B cell (primary cell): ENCODE data around the gene WDR5. TPM values are rescaled to one million over a fixed set of nuclear protein-coding genes. Genes with fewer than 3 reads are reported as not detected.

Experiments
- ATAC-seq: fragments of 200-7000 bp; cut with Tn5 transposase; one replicate; pipeline ENCODE4 v1.10.0; 2021; ENCODE audit warnings: low read depth, mild to moderate bottlenecking, moderate number of reproducible peaks, moderate library complexity
- CTCF ChIA-PET: fragments of 350-600 bp; sonication (Branson Sonifier 250); formaldehyde crosslinking; loops from one replicate; lab custom pipeline; 2021; ENCODE audit warnings: antibody characterized with exemption, inconsistent platforms; lab: Charles Lee
- POLR2A ChIA-PET: fragments of 350-600 bp; sonication (Branson Sonifier 250); formaldehyde crosslinking; loops from one replicate; lab custom pipeline; 2021; ENCODE audit warnings: antibody characterized with exemption; lab: Charles Lee
- DNase-seq: peaks from one replicate; pipeline ENCODE4 v3.0.0; 2013
- H2AFZ ChIP-seq: 2 replicates; pipeline ENCODE4 v1.6.1; 2012; ENCODE audit warnings: mild to moderate bottlenecking, low read depth, low read length; ENCODE audit not compliant: insufficient read depth, poor library complexity, severe bottlenecking
- H3K27ac ChIP-seq, 2 donors: 1 replicate in 1 of 2; 2 replicates in 1 of 2; pipeline ENCODE4 v1.5.1; 2012 to 2013; ENCODE audit warnings: low read length in 2 of 2, mild to moderate bottlenecking in 2 of 2, moderate library complexity in 1 of 2
- H3K27me3 ChIP-seq, 4 experiments: fragments of 200-600 bp in 1 of 4; sonication (generic) in 1 of 4; replicated peaks in 1 of 4; 1 replicate in 2 of 4; 2 replicates in 2 of 4; pipeline versions ENCODE4 v1.6.1 to v1.7.0; 2013 to 2016; ENCODE audit warnings: low read length in 3 of 4, mild to moderate bottlenecking in 2 of 4, mixed read lengths in 1 of 4, moderate library complexity in 1 of 4; ENCODE audit not compliant: insufficient read depth in 4 of 4, control insufficient read depth in 3 of 4; ENCODE audit errors: control extremely low read depth in 1 of 4
- H3K36me3 ChIP-seq, 2 experiments: replicated peaks in 1 of 2; 1 replicate in 1 of 2; 2 replicates in 1 of 2; pipeline versions ENCODE4 v1.6.1 to v1.7.1; 2013; ENCODE audit warnings: low read length in 1 of 2; ENCODE audit not compliant: insufficient read depth in 2 of 2, control insufficient read depth in 1 of 2; ENCODE audit errors: control extremely low read depth in 1 of 2, extremely low read depth in 1 of 2
- H3K4me1 ChIP-seq, 2 donors: fragments of 200-600 bp in 1 of 2; sonication (generic) in 1 of 2; 1 replicate in 1 of 2; 2 replicates in 1 of 2; pipeline versions ENCODE4 v1.5.1 to v1.6.1; 2013 to 2017; ENCODE audit warnings: low read length in 2 of 2; ENCODE audit not compliant: control insufficient read depth in 2 of 2, insufficient read depth in 2 of 2
- H3K4me2 ChIP-seq: replicated peaks from 2 replicates; pipeline ENCODE3; 2012; ENCODE audit warnings: mild to moderate bottlenecking, low read depth, low read length; ENCODE audit not compliant: poor library complexity, severe bottlenecking
- H3K4me3 ChIP-seq, 5 experiments: fragments of 200-600 bp in 1 of 5; sonication (generic) in 1 of 5; 1 replicate in 3 of 5; 2 replicates in 2 of 5; pipeline versions ENCODE4 v1.5.1 to v1.7.0; 2011 to 2016; ENCODE audit warnings: low read length in 4 of 5, mild to moderate bottlenecking in 4 of 5, low read depth in 2 of 5, control low read depth in 1 of 5, moderate library complexity in 1 of 5; ENCODE audit not compliant: insufficient read depth in 1 of 5; ENCODE audit errors: control extremely low read depth in 1 of 5, extremely low read depth in 1 of 5
- H3K79me2 ChIP-seq: fragments of 200-600 bp; sonication (generic); one replicate; pipeline ENCODE4 v1.6.0; 2016; ENCODE audit warnings: low read length; ENCODE audit not compliant: control insufficient read depth, insufficient read depth
- H3K9ac ChIP-seq: fragments of 200-600 bp; sonication (generic); 2 replicates; pipeline ENCODE4 v1.6.1; 2017; ENCODE audit warnings: mild to moderate bottlenecking, low read length, moderate library complexity
- H3K9me3 ChIP-seq, 3 donors: one replicate each; pipeline versions ENCODE4 v1.6.1 to v1.7.1; 2013; ENCODE audit warnings: low read length in 2 of 3; ENCODE audit not compliant: control insufficient read depth in 2 of 3, insufficient read depth in 1 of 3; ENCODE audit errors: control extremely low read depth in 1 of 3
- H4K20me1 ChIP-seq: 2 replicates; pipeline ENCODE4 v1.6.0; 2012; ENCODE audit warnings: mild to moderate bottlenecking, low read length; ENCODE audit not compliant: insufficient read depth, control insufficient read depth, poor library complexity, severe bottlenecking
- H3K27ac Mint-ChIP-seq: one replicate; pipeline ENCODE4 v1.8.0; 2021; ENCODE audit warnings: mixed read lengths
- H3K27me3 Mint-ChIP-seq: one replicate; pipeline ENCODE4 v1.8.0; 2021; ENCODE audit warnings: mixed read lengths
- H3K4me1 Mint-ChIP-seq: one replicate; pipeline ENCODE4 v1.8.0; 2021; ENCODE audit warnings: mixed read lengths
- H3K4me3 Mint-ChIP-seq: one replicate; pipeline ENCODE4 v1.8.0; 2021; ENCODE audit warnings: mixed read lengths
- H3K9me3 Mint-ChIP-seq: one replicate; pipeline ENCODE4 v1.8.0; 2022; ENCODE audit warnings: mixed read lengths; ENCODE audit not compliant: insufficient read depth
- CTCF ChIP-seq: fragments of 200-600 bp; IDR thresholded peaks from one replicate; pipeline ENCODE4 v1.8.0; 2022; ENCODE audit warnings: antibody characterized with exemption, mild to moderate bottlenecking
- EZH2 ChIP-seq: IDR thresholded peaks from 2 replicates; pipeline ENCODE4 v1.6.1; 2012; ENCODE audit warnings: borderline replicate concordance, low read depth, mild to moderate bottlenecking, moderate library complexity, low read length; ENCODE audit not compliant: insufficient read depth, poor library complexity, severe bottlenecking
- WGBS: methylation state at CpG from one replicate; pipeline ENCODE4 v1.1.5; 2013; ENCODE audit warnings: missing lambda C conversion rate; ENCODE audit not compliant: insufficient coverage; 5-methylcytosine and 5-hydroxymethylcytosine counted together
- intact Hi-C: fragments of 100-400 bp; cut with micrococcal nuclease; formaldehyde crosslinking; loops from one replicate; pipeline ENCODE4 v1.10.0; 2022
- polyA plus RNA-seq: library from polyadenylated mRNA; depleted of rRNA; stranded (reverse); fragments of >200 nt; gene quantifications from 2 replicates; pipeline ENCODE4 v1.2.3, GENCODE V29; 2012
- total RNA-seq, 2 donors: library from RNA; stranded (reverse); fragments of 120-200 nt in 1 of 2; gene quantifications; 1 replicate in 1 of 2; 2 replicates in 1 of 2; pipeline versions ENCODE4 v1.2.3 to v1.2.4, GENCODE V29; 2013 to 2022

WDR5 gene
- total and polyA plus RNA-seq, 2 donors (not counting 1 experiment from before 2014, with no cell fraction given): 18.0 to 23.8 TPM

DNA sequence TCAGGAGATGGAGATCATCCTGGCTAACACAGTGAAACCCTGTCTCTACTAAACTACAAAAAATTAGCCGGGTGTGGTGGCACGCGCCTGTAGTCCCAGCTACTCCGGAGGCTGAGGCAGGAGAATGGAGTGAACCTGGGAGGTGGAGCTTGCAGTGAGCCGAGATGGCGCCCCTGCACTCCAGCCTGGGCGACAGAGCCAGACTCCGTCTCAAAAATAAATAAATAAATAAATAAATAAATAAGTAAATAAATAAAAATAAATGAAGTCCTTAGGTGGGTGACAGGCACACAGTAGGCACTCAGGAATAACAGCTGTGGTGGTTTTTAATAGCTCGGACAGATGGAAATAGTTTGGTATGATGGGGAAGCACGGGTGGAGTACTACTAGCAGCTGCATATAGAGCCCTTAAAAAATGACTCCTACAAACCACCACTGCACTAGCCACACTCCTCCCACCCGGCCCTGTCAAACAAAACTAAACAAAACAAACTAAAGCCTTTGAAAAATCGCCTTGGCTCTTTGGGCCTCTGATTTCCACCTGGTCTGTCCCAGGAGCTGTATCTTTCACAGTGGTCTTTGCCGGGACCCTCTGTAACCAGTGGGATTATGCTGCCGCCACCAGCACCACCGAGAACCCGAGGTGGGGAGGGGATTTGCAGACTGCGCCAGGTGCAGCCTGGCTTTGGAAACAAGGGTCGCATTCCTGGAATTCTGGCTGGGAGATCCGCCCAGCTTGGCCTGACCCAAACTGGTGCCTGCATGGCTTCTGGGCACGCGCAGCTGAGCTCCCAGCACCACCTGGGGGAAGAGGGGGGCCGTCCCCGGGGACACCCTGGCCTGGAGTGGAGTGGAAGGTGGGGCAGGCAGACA is 5.1 kb upstream of the WDR5 start:
- Mint-ChIP-seq H3K27ac (no peak overlapping the region), H3K27me3 (peaks cover 7% of the 10 kb centered on the region), H3K9me3 (no peaks in the 10 kb centered on the region), H3K4me1 (peaks cover 31% of the 10 kb centered on the region), H3K4me3 (no peak overlapping the region)
- peaks cover 25 to 31% of the 10 kb centered on the region in 2 donors for H3K4me1 ChIP-seq
- no peak overlapping the region for H3K9ac ChIP-seq
- 83% methylated on average over 9 of the region's 23 CpGs for WGBS
- ChIA-PET POLR2A (no interaction called here), CTCF (no interaction called here)
- no peak overlapping the region for H2AFZ ChIP-seq
- TF ChIP-seq EZH2 (no peak), CTCF (no peak)
- peaks cover 14% of the 10 kb centered on the region for H3K79me2 ChIP-seq
- H3K4me3 ChIP-seq: no peak overlapping the region
- H3K27me3 ChIP-seq: peaks cover 0 to 4% (median 0%) of the 10 kb centered on the region in 4 experiments
- no peak overlapping the region for H3K27ac ChIP-seq
- no peaks in the 10 kb centered on the region for H3K36me3 ChIP-seq
- intact Hi-C loops: no loop called here
- no peaks in the 10 kb centered on the region for H4K20me1 ChIP-seq
- H3K4me2 ChIP-seq: no peak overlapping the region
- no peaks in the 10 kb centered on the region for H3K9me3 ChIP-seq
- DNase-seq (no peak), ATAC-seq (no peak)
